CD14-positive monocyte (primary cell): ENCODE data around the gene BICRAL. TPM values are rescaled to one million over a fixed set of nuclear protein-coding genes. Genes with fewer than 3 reads are reported as not detected.

Experiments
- DNase-seq, 3 donors: peaks; one replicate each; pipeline ENCODE4 v3.0.0-alpha.2; 2011 to 2022
- H2AFZ ChIP-seq: 2 replicates; pipeline ENCODE4 v1.6.0; 2012; ENCODE audit warnings: mild to moderate bottlenecking, low read depth, low read length, inconsistent platforms; ENCODE audit not compliant: insufficient read depth, poor library complexity, severe bottlenecking
- H3K27ac ChIP-seq, 2 donors: 1 replicate in 1 of 2; 2 replicates in 1 of 2; pipeline ENCODE4 v1.5.1; 2012 to 2013; ENCODE audit warnings: low read length in 2 of 2, control low read depth in 1 of 2, inconsistent platforms in 1 of 2, low read depth in 1 of 2, mild to moderate bottlenecking in 1 of 2
- H3K27me3 ChIP-seq, 2 donors: one replicate each; pipeline versions ENCODE4 v1.6.0 to v1.6.1; 2011 to 2013; ENCODE audit warnings: low read length in 2 of 2; ENCODE audit not compliant: control insufficient read depth in 2 of 2, insufficient read depth in 2 of 2
- H3K36me3 ChIP-seq, 2 donors: replicated peaks in 1 of 2; 1 replicate in 1 of 2; 2 replicates in 1 of 2; pipeline versions ENCODE4 v1.5.1 to v1.6.1; 2012 to 2013; ENCODE audit warnings: low read length in 2 of 2, control low read depth in 1 of 2, inconsistent platforms in 1 of 2, mild to moderate bottlenecking in 1 of 2; ENCODE audit not compliant: insufficient read depth in 2 of 2, control insufficient read depth in 1 of 2
- H3K4me1 ChIP-seq, 2 donors: 1 replicate in 1 of 2; 2 replicates in 1 of 2; pipeline versions ENCODE4 v1.5.1 to v1.6.1; 2012 to 2013; ENCODE audit warnings: low read length in 2 of 2, control low read depth in 1 of 2, inconsistent platforms in 1 of 2, mild to moderate bottlenecking in 1 of 2, moderate library complexity in 1 of 2; ENCODE audit not compliant: insufficient read depth in 2 of 2, control insufficient read depth in 1 of 2
- H3K4me2 ChIP-seq: replicated peaks from 2 replicates; pipeline ENCODE3; 2012; ENCODE audit warnings: low read length, moderate library complexity, mild to moderate bottlenecking; ENCODE audit not compliant: poor library complexity, severe bottlenecking; ENCODE audit errors: extremely low read depth
- H3K4me3 ChIP-seq, 3 experiments: fragments of 200-600 bp in 1 of 3; sonication (generic) in 1 of 3; replicated peaks in 1 of 3; 1 replicate in 2 of 3; 2 replicates in 1 of 3; pipeline ENCODE4 v1.5.1; 2011 to 2013; ENCODE audit warnings: low read length in 3 of 3, mild to moderate bottlenecking in 3 of 3, control low read depth in 2 of 3, low read depth in 2 of 3, inconsistent platforms in 1 of 3, moderate library complexity in 1 of 3
- H3K79me2 ChIP-seq: 2 replicates; pipeline ENCODE4 v1.6.0; 2012; ENCODE audit warnings: mild to moderate bottlenecking, control low read depth, inconsistent platforms, low read length, moderate library complexity; ENCODE audit not compliant: insufficient read depth
- H3K9ac ChIP-seq: 2 replicates; pipeline ENCODE4 v1.6.0; 2017; ENCODE audit warnings: low read length, mild to moderate bottlenecking; ENCODE audit not compliant: insufficient read depth, poor library complexity, severe bottlenecking
- H3K9me3 ChIP-seq, 2 donors: replicated peaks in 1 of 2; 1 replicate in 1 of 2; 2 replicates in 1 of 2; pipeline versions ENCODE4 v1.5.1 to v1.6.1; 2012 to 2013; ENCODE audit warnings: low read length in 2 of 2, control low read depth in 1 of 2; ENCODE audit not compliant: control insufficient read depth in 1 of 2, insufficient read depth in 1 of 2
- H4K20me1 ChIP-seq: 2 replicates; pipeline ENCODE4 v1.6.0; 2012; ENCODE audit warnings: mild to moderate bottlenecking, low read length, control low read depth, moderate library complexity; ENCODE audit not compliant: insufficient read depth
- H3K27ac Mint-ChIP-seq, 7 donors: one replicate each; pipeline ENCODE4 v1.8.0; 2020; ENCODE audit warnings: mild to moderate bottlenecking in 7 of 7, mixed read lengths in 7 of 7, moderate library complexity in 6 of 7, inconsistent platforms in 2 of 7
- H3K27me3 Mint-ChIP-seq, 3 donors: one replicate each; pipeline ENCODE4 v1.8.0; 2021 to 2022; ENCODE audit warnings: low read depth in 3 of 3, mild to moderate bottlenecking in 3 of 3, mixed read lengths in 3 of 3, moderate library complexity in 3 of 3, inconsistent platforms in 1 of 3
- H3K36me3 Mint-ChIP-seq, 2 donors: one replicate each; pipeline ENCODE4 v1.8.0; 2020; ENCODE audit warnings: mixed read lengths in 2 of 2, inconsistent platforms in 1 of 2, mild to moderate bottlenecking in 1 of 2
- H3K4me1 Mint-ChIP-seq: one replicate; pipeline ENCODE4 v1.8.0; 2020; ENCODE audit warnings: mild to moderate bottlenecking, mixed read lengths
- H3K4me3 Mint-ChIP-seq, 2 donors: one replicate each; pipeline ENCODE4 v1.8.0; 2020; ENCODE audit warnings: mild to moderate bottlenecking in 2 of 2, mixed read lengths in 2 of 2, moderate library complexity in 1 of 2
- H3K9me3 Mint-ChIP-seq, 7 donors: one replicate each; pipeline ENCODE4 v1.8.0; 2020 to 2022; ENCODE audit warnings: mixed read lengths in 7 of 7, mild to moderate bottlenecking in 6 of 7, moderate library complexity in 6 of 7, inconsistent platforms in 2 of 7
- CTCF ChIP-seq: fragments of 200-600 bp; IDR thresholded peaks from one replicate; pipeline ENCODE4 v1.8.0; 2022; ENCODE audit warnings: antibody characterized with exemption, mild to moderate bottlenecking
- WGBS: methylation state at CpG from one replicate; pipeline ENCODE4 v1.1.5; 2013; ENCODE audit warnings: missing lambda C conversion rate; ENCODE audit not compliant: insufficient coverage; 5-methylcytosine and 5-hydroxymethylcytosine counted together
- intact Hi-C, 2 donors: fragments of 100-400 bp; cut with micrococcal nuclease; formaldehyde crosslinking; loops; one replicate each; pipeline versions ENCODE4 v1.15.0 to v1.15.1; 2023
- polyA plus RNA-seq, 3 donors: library from polyadenylated mRNA; depleted of rRNA in 1 of 3; unstranded in 2 of 3; stranded (reverse) in 1 of 3; fragments of 300-500 nt in 2 of 3; fragments of >200 nt in 1 of 3; fragmentation: Illumina TruSeq in 2 of 3; gene quantifications; 1 replicate in 2 of 3; 2 replicates in 1 of 3; pipeline ENCODE4 v1.2.3, GENCODE V29; 2012 to 2021

Gene BICRAL
- polyA plus RNA-seq, 3 donors, result 1.6 to 14.6 (median 2.2) TPM

DNA sequence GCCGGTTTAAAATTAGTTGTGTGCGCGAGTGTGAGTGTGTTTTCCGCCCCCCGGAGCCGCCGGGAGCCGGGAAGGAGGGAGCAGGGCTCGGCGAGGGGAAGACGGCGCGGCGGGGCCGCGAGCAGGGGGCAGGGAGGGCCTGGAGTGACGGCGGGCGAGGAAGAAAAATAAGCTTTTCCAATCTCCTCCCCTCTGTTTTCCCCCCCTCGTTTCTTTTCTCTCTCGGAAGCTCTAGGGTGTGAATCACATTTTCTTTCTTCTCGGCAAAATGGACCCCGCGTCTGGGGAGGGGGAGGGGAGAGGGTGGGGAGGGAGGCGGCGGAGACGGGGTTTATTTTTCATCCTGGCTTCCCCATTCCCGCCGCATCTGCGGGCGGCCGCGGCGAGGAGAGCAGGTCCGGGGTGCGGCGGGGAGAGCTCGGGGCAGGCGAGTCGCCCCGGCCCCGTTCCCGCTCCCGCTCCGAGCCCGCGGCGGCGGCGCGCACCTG, 881 bp downstream of the BICRAL start:
- Histone ChIP-seq H2AFZ (peak overlapping the region; percentile 57), H3K9me3 (no peaks in the 10 kb centered on the region), H3K9ac (peak overlapping the region; percentile 99), H3K27me3 (no peaks in the 10 kb centered on the region), H3K36me3 (no peaks in the 10 kb centered on the region), H3K4me1 (peaks cover 29 to 43% of the 10 kb centered on the region in 2 donors), H3K4me3 (peak overlapping the region; percentile 90 to 99 (median 97)), H4K20me1 (peaks cover 17% of the 10 kb centered on the region), H3K4me2 (peak overlapping the region; percentile 85), H3K27ac (peak overlapping the region; percentile 95 to 97), H3K79me2 (peaks cover 61% of the 10 kb centered on the region)
- Mint-ChIP-seq H3K27me3 (no peaks in the 10 kb centered on the region), H3K36me3 (no peaks in the 10 kb centered on the region), H3K27ac (peak overlapping the region in 6 of 7 donors; percentile 94 to 99 (median 98)), H3K9me3 (peaks cover 0 to 2% (median 0%) of the 10 kb centered on the region in 7 donors), H3K4me3 (peak overlapping the region; percentile 88 to 96), H3K4me1 (peaks cover 11% of the 10 kb centered on the region)
- TF ChIP-seq CTCF, result no peak
- intact Hi-C loops, result loop anchor here (2.0 to 10.0 kb wide), 2 partner anchors 36 to 58 kb away; partner anchors contain the start of genes TBCC (in 2 of the 2) and PRPH2 (in 1 of the 2)
- peak; percentile 71 to 85 (median 79) for DNase-seq
- under 1% methylated on average over 35 of the region's 51 CpGs for WGBS

GRCh38 chr6:42783177-42783875, 1.5 kb downstream of the BICRAL start:
- Histone ChIP-seq H3K79me2 (peaks cover 67% of the 10 kb centered on the region), H2AFZ (no peak overlapping the region)
- peaks cover 0 to 2% (median 0%) of the 10 kb centered on the region in 7 donors for H3K9me3 Mint-ChIP-seq

More at GRCh38 chr6:42783177-42783875, 1.5 kb downstream of the BICRAL start:
- H3K27ac Mint-ChIP-seq, result peak overlapping the region in 5 of 7 donors; percentile 92 to 99 (median 98)
- H3K36me3 ChIP-seq, result peaks cover under 1 to 3% of the 10 kb centered on the region in 2 donors
- no peaks in the 10 kb centered on the region for H3K27me3 Mint-ChIP-seq
- no peak overlapping the region for H3K4me3 Mint-ChIP-seq
- no peaks in the 10 kb centered on the region for H3K27me3 ChIP-seq
- peaks cover 29 to 48% of the 10 kb centered on the region in 2 donors for H3K4me1 ChIP-seq
- peak overlapping the region; percentile 90 to 99 (median 97) for H3K4me3 ChIP-seq
- peak overlapping the region; percentile 95 to 97 for H3K27ac ChIP-seq
- no peaks in the 10 kb centered on the region for H3K9me3 ChIP-seq
- H4K20me1 ChIP-seq, result peaks cover 23% of the 10 kb centered on the region
- intact Hi-C loops, result loop anchor here (2.0 to 10.0 kb wide), 2 partner anchors 37 to 59 kb away; partner anchors contain the start of genes TBCC (in 2 of the 2) and PRPH2 (in 1 of the 2)
- peak; percentile 74 to 82 (median 79) for DNase-seq
- peaks cover 0 to 2% of the 10 kb centered on the region in 2 donors for H3K36me3 Mint-ChIP-seq
- no peak for TF ChIP-seq CTCF
- under 1% methylated on average over 40 of the region's 79 CpGs for WGBS
- peak overlapping the region; percentile 85 for H3K4me2 ChIP-seq
- peak overlapping the region; percentile 99 for H3K9ac ChIP-seq
- peaks cover 13% of the 10 kb centered on the region for H3K4me1 Mint-ChIP-seq
